Ascending aorta (tissue), 2 donors: ENCODE results near the gene PLCB3. TPM values are rescaled to one million over a fixed set of nuclear protein-coding genes. Genes with fewer than 3 reads are reported as not detected.

Experiments used
- DNase-seq, 2 donors: peaks; one replicate each; pipeline ENCODE4 v3.0.0-alpha.2; 2019; ENCODE audit warnings: low spot score in 2 of 2
- H3K27ac ChIP-seq, 2 donors: fragments of 200-600 bp; sonication (generic); one replicate each; pipeline ENCODE4 v1.5.1; 2016 to 2017; ENCODE audit warnings: mild to moderate bottlenecking in 1 of 2
- H3K27me3 ChIP-seq: fragments of 200-600 bp; sonication (generic); one replicate; pipeline ENCODE4 v1.5.1; 2017
- H3K36me3 ChIP-seq, 2 donors: fragments of 200-600 bp; sonication (generic); one replicate each; pipeline ENCODE4 v1.5.1; 2016
- H3K4me1 ChIP-seq, 2 donors: fragments of 200-600 bp; sonication (generic); one replicate each; pipeline ENCODE4 v1.5.1; 2016 to 2017; ENCODE audit warnings: mild to moderate bottlenecking in 1 of 2
- H3K4me3 ChIP-seq, 2 donors: fragments of 200-600 bp; sonication (generic); one replicate each; pipeline ENCODE4 v1.5.1; 2016 to 2017; ENCODE audit warnings: mild to moderate bottlenecking in 1 of 2
- H3K9me3 ChIP-seq, 2 donors: fragments of 200-600 bp; sonication (generic); one replicate each; pipeline ENCODE4 v1.5.1; 2016
- CTCF ChIP-seq, 3 experiments: fragments of 200-600 bp in 2 of 3; fragments of 450-650 bp in 1 of 3; sonication (generic) in 2 of 3; IDR thresholded peaks; one replicate each; pipeline ENCODE4 v1.5.1; 2016 to 2019; ENCODE audit warnings: antibody characterized with exemption in 3 of 3, mild to moderate bottlenecking in 1 of 3, moderate library complexity in 1 of 3
- intact Hi-C: fragments of 100-400 bp; cut with DNase I; formaldehyde crosslinking; loops from one replicate; pipeline ENCODE4 v1.15.1; 2023
- total RNA-seq: library from RNA; depleted of rRNA; stranded (reverse); fragments of >200 nt; gene quantifications from one replicate; pipeline ENCODE4 v1.1.0, GENCODE V29; 2016

The PLCB3 gene
- total RNA-seq, 1 donor from 2014 or later: 54.0 TPM

- TF ChIP-seq CTCF (IDR thresholded peaks at IDR 0.05): no peak
- Histone ChIP-seq H3K9me3 (no peaks in the 10 kb centered on the region), H3K27me3 (no peaks in the 10 kb centered on the region), H3K36me3 (peaks cover 69 to 85% of the 10 kb centered on the region in 2 donors), H3K4me1 (peaks cover 5 to 14% of the 10 kb centered on the region in 2 donors), H3K27ac (no peak overlapping the region), H3K4me3 (no peak overlapping the region)
- intact Hi-C loops: no loop called here
- DNase-seq: no peak
These were observed 12.0 kb downstream of the PLCB3 start for GRCh38 chr11:64263021-64263946.

GRCh38 chr11:64263947-64264317 lies 12.6 kb downstream of the PLCB3 start:
- intact Hi-C loops: no loop called here
- Histone ChIP-seq H3K9me3 (no peaks in the 10 kb centered on the region), H3K4me1 (peaks cover 11 to 20% of the 10 kb centered on the region in 2 donors), H3K27ac (no peak overlapping the region), H3K4me3 (no peak overlapping the region), H3K36me3 (peaks cover 62 to 78% of the 10 kb centered on the region in 2 donors), H3K27me3 (no peaks in the 10 kb centered on the region)
- TF ChIP-seq CTCF (IDR thresholded peaks at IDR 0.05): no peak
- no peak for DNase-seq

GRCh38 chr11:64264371-64264852 lies 13.1 kb downstream of the PLCB3 start:
- peaks cover 11 to 23% of the 10 kb centered on the region in 2 donors for H3K4me1 ChIP-seq
- H3K36me3 ChIP-seq: peaks cover 58 to 74% of the 10 kb centered on the region in 2 donors
- H3K9me3 ChIP-seq: no peaks in the 10 kb centered on the region
- no peak overlapping the region for H3K4me3 ChIP-seq
- no peak for TF ChIP-seq CTCF (IDR thresholded peaks at IDR 0.05)
- no peak for DNase-seq
- intact Hi-C loops: no loop called here
- no peak overlapping the region for H3K27ac ChIP-seq
- H3K27me3 ChIP-seq: no peaks in the 10 kb centered on the region

- H3K27ac ChIP-seq: no peak overlapping the region
- H3K4me3 ChIP-seq: no peak overlapping the region
- no peak for TF ChIP-seq CTCF (IDR thresholded peaks at IDR 0.05)
- intact Hi-C loops: no loop called here
- no peaks in the 10 kb centered on the region for H3K9me3 ChIP-seq
- H3K36me3 ChIP-seq: peaks cover 48 to 65% of the 10 kb centered on the region in 2 donors
- H3K27me3 ChIP-seq: no peaks in the 10 kb centered on the region
- peaks cover 11 to 23% of the 10 kb centered on the region in 2 donors for H3K4me1 ChIP-seq
- no peak for DNase-seq
These were observed 14.1 kb downstream of the PLCB3 start for GRCh38 chr11:64265176-64266160.

- intact Hi-C loops: no loop called here
- no peak for DNase-seq
- H3K9me3 ChIP-seq: no peaks in the 10 kb centered on the region
- no peak overlapping the region for H3K27ac ChIP-seq
- no peaks in the 10 kb centered on the region for H3K27me3 ChIP-seq
- peaks cover 11 to 23% of the 10 kb centered on the region in 2 donors for H3K4me1 ChIP-seq
- no peak overlapping the region for H3K4me3 ChIP-seq
- no peak for TF ChIP-seq CTCF (IDR thresholded peaks at IDR 0.05)
- H3K36me3 ChIP-seq: peaks cover 47 to 59% of the 10 kb centered on the region in 2 donors
These were observed 15.0 kb downstream of the PLCB3 start for GRCh38 chr11:64266339-64266738.
